Esophagus muscularis mucosa (tissue), 3 donors: ENCODE measurements around the gene PSMD5.

Experiments used
- CTCF ChIP-seq, 3 experiments: fragments of 200-600 bp in 2 of 3; fragments of 450-650 bp in 1 of 3; sonication (generic) in 2 of 3; IDR thresholded peaks; one replicate each; pipeline ENCODE4 v1.5.1; 2017 to 2019; ENCODE audit warnings: antibody characterized with exemption in 3 of 3, mild to moderate bottlenecking in 2 of 3, moderate library complexity in 1 of 3
- POLR2A ChIP-seq: fragments of 450-650 bp; IDR thresholded peaks from one replicate; pipeline ENCODE4 v1.6.1; 2017; ENCODE audit warnings: antibody characterized with exemption, moderate library complexity, mild to moderate bottlenecking, low read depth

GRCh38 chr9:120787933-120788332 is 54.8 kb downstream of the PSMD5 start:
- TF ChIP-seq POLR2A (no peak), CTCF (IDR thresholded peaks at IDR 0.05) (no peak)
